ENCODE results near the gene PPIL1. TPM values are rescaled to one million over a fixed set of nuclear protein-coding genes. Genes with fewer than 3 reads are reported as not detected.

PPIL1 gene
- polyA plus RNA-seq, 2 of the 4 experiments (the other 2 are of a cell fraction), result 42.6 to 60.0 TPM

- ChIA-PET POLR2A (no interaction called here), CTCF (interaction anchor here (0.6 to 2.4 kb wide), 18 partner anchors 9 to 150 kb away, joined by 3 to 14 read pairs (median 4); partner anchors contain the start of genes C6orf89 and PI16)
- peak overlapping the region; percentile 71 for H3K4me2 ChIP-seq
- FAIRE-seq, result no peak
- H3K4me1 ChIP-seq, result peaks cover 16% of the 10 kb centered on the region
- DNase-seq (ENCODE audit: low read depth in 1 of 2, low spot score in 1 of 2), result peak; percentile 68 to 70
- H3K9me3 ChIP-seq, result no peaks in the 10 kb centered on the region
- WGBS (ENCODE audit: missing lambda C conversion rate), result 11% methylated on average over 10 of the region's 10 CpGs
- ATAC-seq, result peak; percentile 99
- H3K4me3 ChIP-seq, result no peak overlapping the region
- H3K27ac ChIP-seq, result peak overlapping the region in 1 of 2 experiments; percentile 71; a peak in 3 of 6 replicates
- TF ChIP-seq RCOR1 (IDR thresholded peaks at IDR 0.05; ENCODE audit: low read depth, low read length) (no peak), PBX3 (IDR thresholded peaks at IDR 0.05) (no peak), ZFP36 (IDR thresholded peaks at IDR 0.05; ENCODE audit: borderline replicate concordance, partially characterized antibody) (no peak), HMGXB4 (CRISPR knock-in tag; IDR thresholded peaks at IDR 0.05; ENCODE audit: borderline replicate concordance) (no peak), NR3C1 (IDR thresholded peaks at IDR 0.05) (no peak), TFCP2L1 (CRISPR knock-in tag; IDR thresholded peaks at IDR 0.05) (no peak), MAZ (IDR thresholded peaks at IDR 0.05; ENCODE audit: borderline replicate concordance, low read depth, low read length) (no peak), EHF (CRISPR knock-in tag; IDR thresholded peaks at IDR 0.05) (no peak), RFX5 (IDR thresholded peaks at IDR 0.05) (no peak), ESRRA (IDR thresholded peaks at IDR 0.05; ENCODE audit: borderline replicate concordance, low read length) (no peak), SREBF2 (IDR thresholded peaks at IDR 0.05) (no peak), POLR2A (IDR thresholded peaks at IDR 0.05; ENCODE audit: low read length) (no peak), CHD2 (IDR thresholded peaks at IDR 0.05; ENCODE audit: low read length, partially characterized antibody) (no peak), NPAS2 (CRISPR knock-in tag; IDR thresholded peaks at IDR 0.05; ENCODE audit: borderline replicate concordance) (no peak), MAX (IDR thresholded peaks at IDR 0.05) (0 out of 2 replicates have a peak, but pooled peaks have one; percentile 15), POLR2AphosphoS2 (conservative IDR thresholded peaks at IDR 0.05; ENCODE audit: low read length) (no peak), TP53 (CRISPR knock-in tag; IDR thresholded peaks at IDR 0.05) (no peak), HEYL (CRISPR knock-in tag; IDR thresholded peaks at IDR 0.05) (no peak), SMC3 (IDR thresholded peaks at IDR 0.05) (peak; percentile 25; the same call in 1 of the 3 replicates), CHD4 (IDR thresholded peaks at IDR 0.05; ENCODE audit: borderline replicate concordance) (no peak), BCL3 (IDR thresholded peaks at IDR 0.05) (no peak), RARB (CRISPR knock-in tag; IDR thresholded peaks at IDR 0.05) (no peak), HDAC2 (IDR thresholded peaks at IDR 0.05) (no peak), CBX8 (IDR thresholded peaks at IDR 0.05) (no peak), JUNB (IDR thresholded peaks at IDR 0.05) (no peak), CEBPB (IDR thresholded peaks at IDR 0.05) (no peak), RNF2 (IDR thresholded peaks at IDR 0.05; ENCODE audit: borderline replicate concordance, low read depth) (no peak), NFE2L2 (conservative IDR thresholded peaks at IDR 0.05; ENCODE audit: low read length) (no peak), FOSL2 (IDR thresholded peaks at IDR 0.05) (no peak), FOSL2 (CRISPR knock-in tag; IDR thresholded peaks at IDR 0.05) (peak; percentile 74), BHLHE40 (IDR thresholded peaks at IDR 0.05; ENCODE audit: low read depth, low read length) (no peak), EP300 (IDR thresholded peaks at IDR 0.05) (no peak), CTCF (IDR thresholded peaks at IDR 0.05) (peak; percentile 14; the same call in 2 of the 3 replicates), JUN (IDR thresholded peaks at IDR 0.05) (no peak), FOSB (CRISPR knock-in tag; IDR thresholded peaks at IDR 0.05) (no peak), PHF8 (IDR thresholded peaks at IDR 0.05; ENCODE audit: borderline replicate concordance, low read depth) (no peak)
- TF ChIP-seq, protein P1, sequence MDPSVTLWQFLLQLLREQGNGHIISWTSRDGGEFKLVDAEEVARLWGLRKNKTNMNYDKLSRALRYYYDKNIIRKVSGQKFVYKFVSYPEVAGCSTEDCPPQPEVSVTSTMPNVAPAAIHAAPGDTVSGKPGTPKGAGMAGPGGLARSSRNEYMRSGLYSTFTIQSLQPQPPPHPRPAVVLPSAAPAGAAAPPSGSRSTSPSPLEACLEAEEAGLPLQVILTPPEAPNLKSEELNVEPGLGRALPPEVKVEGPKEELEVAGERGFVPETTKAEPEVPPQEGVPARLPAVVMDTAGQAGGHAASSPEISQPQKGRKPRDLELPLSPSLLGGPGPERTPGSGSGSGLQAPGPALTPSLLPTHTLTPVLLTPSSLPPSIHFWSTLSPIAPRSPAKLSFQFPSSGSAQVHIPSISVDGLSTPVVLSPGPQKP (IDR thresholded peaks at IDR 0.05; ENCODE audit: low read depth, low read length), result no peak
Observed at GRCh38 chr6:36914227-36914794, 39.7 kb upstream of the PPIL1 start.

All from A549 (cell line).